NCI-H460 (cell line): Measurements from ENCODE around the gene ADGRG7. TPM values are rescaled to one million over a fixed set of nuclear protein-coding genes. Genes with fewer than 3 reads are reported as not detected.

Source experiments
- DNase-seq: peaks from one replicate; pipeline ENCODE4 v3.0.0-alpha.2; 2016; ENCODE audit warnings: low read depth; ENCODE audit errors: extremely low read depth
- small RNA-seq, 2 experiments: library from RNA; depleted of rRNA; stranded (forward); fragments of <200 nt; gene quantifications; one replicate each; pipeline ENCODE3, GENCODE V24; 2014
- total RNA-seq: library from RNA; depleted of rRNA; stranded (reverse); fragments of >200 nt; shearing (Covaris generic); gene quantifications from 2 replicates; pipeline ENCODE4 v1.2.3, GENCODE V29; 2014; rRNA removed

ADGRG7 gene
- total RNA-seq, 1 experiment from 2014 or later = not detected

- no peak for DNase-seq
These were observed 121.1 kb downstream of the ADGRG7 start for GRCh38 chr3:100730524-100730923.

DNA sequence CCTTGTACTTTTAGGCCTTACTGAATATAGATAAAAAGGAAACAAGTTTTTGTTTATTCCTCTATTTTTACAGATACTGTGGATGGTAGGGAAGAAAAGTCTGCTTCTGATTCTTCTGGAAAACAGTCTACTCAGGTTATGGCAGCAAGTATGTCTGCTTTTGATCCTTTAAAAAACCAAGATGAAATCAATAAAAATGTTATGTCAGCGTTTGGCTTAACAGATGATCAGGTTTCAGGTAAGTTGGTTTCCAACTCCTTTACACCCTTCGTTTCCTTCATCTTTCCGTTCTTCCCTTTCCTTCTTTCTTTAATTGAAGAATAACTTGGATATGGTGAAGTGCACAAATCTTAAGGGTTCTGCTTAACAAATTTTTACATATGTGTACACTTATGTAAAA, 123.0 kb downstream of the ADGRG7 start:
- DNase-seq = no peak

DNA sequence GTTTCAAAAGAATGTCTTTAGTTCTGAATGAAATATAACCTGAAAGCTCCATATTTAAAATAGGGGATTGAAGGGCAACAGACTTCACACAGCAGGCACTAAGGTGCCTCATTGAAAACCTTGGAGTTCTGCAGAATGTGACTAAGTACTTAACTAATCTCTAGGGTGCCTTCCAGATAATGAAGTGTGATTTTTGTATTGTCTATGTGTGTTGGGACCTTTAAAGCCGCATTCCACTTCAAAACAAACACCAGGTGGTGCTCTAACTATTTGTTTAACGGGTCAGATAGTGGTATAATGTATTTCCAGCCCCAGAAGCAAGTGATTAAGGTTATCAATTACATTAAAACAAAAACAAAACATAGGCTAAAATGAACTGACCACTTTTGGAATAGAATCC, 127.9 kb downstream of the ADGRG7 start:
- DNase-seq = peak; percentile 9

DNA sequence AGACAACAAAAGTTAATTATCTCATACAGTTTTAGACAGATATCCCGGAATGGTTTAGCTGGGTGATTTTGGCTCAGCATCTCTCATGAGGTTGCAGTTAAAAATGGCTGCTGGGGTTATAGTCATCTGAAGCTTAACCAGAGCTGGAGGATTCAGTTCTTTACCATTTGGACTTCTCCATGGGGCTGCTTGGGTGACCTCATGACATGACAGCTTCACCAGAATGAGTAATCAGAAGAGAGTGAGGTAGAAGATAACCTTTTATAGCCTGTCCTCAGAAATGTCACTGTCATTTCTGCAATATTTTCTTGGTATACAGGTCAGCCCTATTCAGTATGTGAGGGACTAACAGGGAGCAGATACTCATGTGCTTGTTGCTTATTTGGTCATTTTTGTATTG, 130.8 kb downstream of the ADGRG7 start:
- no peak for DNase-seq

DNA sequence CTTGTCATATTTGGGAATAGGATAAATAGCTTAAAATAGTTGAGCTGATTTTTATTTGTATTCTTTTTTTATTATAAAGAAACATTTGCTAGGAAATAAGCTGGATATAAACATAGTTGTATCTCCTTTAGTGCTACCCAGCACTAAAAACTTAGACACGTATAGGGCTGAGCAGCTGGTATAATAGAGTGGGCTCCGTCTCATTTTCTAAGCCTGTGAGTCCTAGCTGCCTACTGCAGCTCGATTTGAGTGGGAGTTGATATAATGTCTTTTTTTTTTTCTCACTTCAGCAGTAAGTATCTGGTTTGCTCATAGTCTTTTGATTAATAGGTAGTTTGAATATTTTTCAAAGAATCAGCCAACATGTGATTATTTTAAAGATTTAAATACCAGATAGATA, 134.1 kb downstream of the ADGRG7 start:
- no peak for DNase-seq

- DNase-seq = no peak
These were observed 135.3 kb downstream of the ADGRG7 start for GRCh38 chr3:100744671-100745070.

Small RNAs within 50 kb of the gene (small RNA-seq; reads per million reads assigned to genes)
- gene RF00322 = 0 reads per million in 2 experiments

Other genes with a start within 250 kb of the ADGRG7 start
- 63.0 and 68.7 TPM in 2 replicates for gene TOMM70, start 208.5 kb upstream of the ADGRG7 start, total RNA-seq
- gene LNP1, start 208.1 kb upstream of the ADGRG7 start, total RNA-seq = 3.1 TPM in 2 replicates
- gene TMEM45A, start 117.0 kb upstream of the ADGRG7 start, total RNA-seq = 6.5 and 8.9 TPM in 2 replicates
- 68.2 and 83.4 TPM in 2 replicates for gene TFG, start 99.9 kb downstream of the ADGRG7 start, total RNA-seq